Germinal center (tissue), 1 donor: Measurements from ENCODE around the gene STK38L.

Experiments
- DNase-seq: peaks from one replicate; pipeline ENCODE4 v3.0.0; 2012; ENCODE audit warnings: mixed read lengths, low spot score

The STK38L gene

DNA sequence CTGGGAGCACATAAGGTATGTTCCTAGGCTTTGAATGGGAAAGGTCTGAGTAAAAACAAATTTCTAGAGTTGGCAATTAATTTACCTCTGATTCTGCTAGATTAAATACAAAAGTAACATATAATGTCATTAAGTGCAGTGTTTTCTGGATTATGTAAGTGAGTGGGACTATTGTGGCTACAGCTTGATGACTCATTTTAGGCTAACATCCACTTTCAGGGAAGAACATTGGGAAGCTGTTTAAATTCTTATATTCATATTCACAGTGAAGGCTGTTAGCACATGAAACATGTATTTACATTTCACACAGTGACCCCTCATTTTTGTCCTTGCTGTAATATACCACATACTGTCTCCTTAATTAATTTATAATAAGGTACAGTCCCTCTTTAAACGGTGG lies 75.3 kb downstream of the STK38L start:
- DNase-seq = no peak

DNA sequence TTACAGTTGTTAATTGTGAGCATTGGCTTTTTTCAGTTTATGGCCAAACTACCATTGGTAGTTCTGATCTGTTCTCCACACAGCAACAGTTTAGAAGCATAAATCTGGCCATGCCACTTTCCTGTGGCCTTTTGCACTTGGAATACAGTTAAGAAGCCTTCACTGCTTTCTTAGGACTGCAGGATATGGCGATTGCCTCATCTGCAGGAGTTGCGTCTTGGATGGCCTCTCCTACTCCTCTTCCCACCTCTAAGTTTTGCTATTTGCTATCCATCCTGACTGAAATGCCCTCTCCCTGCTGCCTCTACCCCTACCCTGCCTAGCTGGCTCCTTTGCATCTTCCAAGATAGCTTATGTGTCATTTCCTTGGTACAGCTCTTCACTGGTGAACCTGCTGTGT lies 75.8 kb downstream of the STK38L start:
- DNase-seq = no peak

DNA sequence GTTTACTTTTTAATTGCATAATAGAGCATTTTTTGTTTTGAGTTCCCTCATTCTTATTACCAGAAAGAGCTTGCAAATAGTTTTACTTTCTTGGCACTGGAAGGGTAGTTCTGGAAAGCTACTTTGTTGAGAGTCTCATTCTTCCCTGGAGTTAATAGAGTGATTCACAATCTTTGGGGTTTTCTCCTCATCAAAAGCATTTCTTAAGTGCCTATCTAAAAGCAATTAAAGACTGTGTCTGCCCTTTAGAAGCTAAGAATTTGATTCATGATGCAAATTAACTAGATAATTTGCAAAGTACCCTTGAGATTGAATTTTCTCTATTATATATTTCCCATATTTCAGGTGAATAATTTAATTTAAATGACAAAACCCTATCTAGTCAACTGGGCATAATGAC lies 80.4 kb downstream of the STK38L start:
- DNase-seq = no peak

DNA sequence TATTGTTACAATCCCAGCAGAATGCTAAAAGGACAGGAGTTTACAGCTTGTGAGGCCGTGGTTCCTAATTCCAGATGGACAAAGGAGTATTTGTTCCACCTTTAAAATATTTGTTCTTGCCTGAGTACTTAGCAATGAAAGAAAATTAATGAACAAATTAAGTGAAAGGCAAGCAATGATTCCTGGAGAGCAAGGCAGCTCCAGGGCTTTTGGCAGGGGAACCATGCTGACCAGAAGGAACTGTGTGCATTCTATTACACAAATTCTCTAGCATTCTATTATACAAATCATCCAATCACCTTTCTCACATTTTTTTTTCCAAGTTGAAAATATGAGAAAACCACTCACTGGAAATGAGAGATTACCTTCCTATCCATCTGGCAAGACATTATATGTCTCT lies 86.8 kb downstream of the STK38L start:
- DNase-seq = no peak

DNA sequence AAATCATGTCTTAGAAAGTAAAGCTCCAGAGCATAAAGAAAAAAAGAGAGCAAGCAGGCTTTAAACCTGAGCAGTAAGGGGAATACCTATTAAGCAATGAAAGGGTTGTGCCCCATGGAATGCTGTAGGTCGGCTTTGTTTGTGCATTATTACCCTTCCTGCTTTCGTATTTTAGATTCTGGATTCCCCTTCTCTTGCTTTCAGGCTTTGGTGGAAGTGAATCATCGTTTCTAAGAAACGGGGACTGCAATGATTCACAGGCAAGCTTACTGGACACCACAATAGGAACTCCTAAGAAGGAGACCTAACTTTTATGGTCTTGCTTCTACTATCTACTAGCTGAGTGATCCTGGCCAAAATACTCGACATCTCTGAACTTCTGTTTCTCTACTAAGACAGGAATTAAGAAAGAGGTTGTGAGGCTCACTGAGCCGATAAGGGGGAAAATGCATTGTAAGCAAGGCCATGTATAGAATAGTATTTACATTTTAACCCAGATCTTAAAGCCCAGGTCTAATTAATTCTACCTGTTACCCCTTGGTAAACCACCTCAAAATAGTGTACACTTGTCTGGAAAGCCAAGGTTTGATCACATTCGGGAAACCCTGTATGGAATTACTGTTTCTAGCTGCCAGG lies 87.3 kb downstream of the STK38L start:
- no peak for DNase-seq

DNA sequence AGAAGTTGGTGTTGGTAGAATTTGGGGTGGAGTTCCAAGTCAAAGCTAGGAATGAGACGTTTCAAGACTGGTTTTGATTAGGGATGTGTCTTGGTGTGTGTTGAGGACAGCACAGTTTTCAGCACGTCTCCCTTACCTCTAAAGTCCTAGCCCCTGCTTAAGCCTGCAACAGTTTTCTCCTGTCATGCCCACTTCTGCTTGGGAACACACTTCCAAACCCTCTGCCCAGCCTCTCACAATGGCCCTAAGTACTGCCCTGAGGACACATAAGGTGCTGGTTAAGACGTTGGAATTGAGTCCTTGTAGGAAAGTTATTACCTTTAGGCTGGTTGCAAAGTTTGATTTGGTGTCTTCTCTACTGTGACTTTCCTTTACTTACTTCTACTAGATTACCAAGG lies 87.8 kb downstream of the STK38L start:
- no peak for DNase-seq

DNA sequence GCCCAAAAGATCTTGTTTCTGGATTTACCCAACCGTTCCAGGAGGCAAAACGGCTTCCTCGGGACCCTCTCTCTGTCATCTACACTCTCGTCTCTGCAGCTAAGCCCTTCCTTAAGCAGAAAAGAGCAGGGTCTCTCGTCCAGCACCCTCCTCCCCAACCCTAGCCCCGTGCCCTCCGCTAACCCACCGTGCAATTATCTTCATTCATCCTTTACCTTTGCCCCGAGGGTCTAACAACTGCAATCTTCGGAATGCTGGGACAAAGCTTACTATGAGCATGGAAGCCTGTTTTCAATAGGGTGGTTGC lies 88.3 kb downstream of the STK38L start:
- DNase-seq = no peak

DNA sequence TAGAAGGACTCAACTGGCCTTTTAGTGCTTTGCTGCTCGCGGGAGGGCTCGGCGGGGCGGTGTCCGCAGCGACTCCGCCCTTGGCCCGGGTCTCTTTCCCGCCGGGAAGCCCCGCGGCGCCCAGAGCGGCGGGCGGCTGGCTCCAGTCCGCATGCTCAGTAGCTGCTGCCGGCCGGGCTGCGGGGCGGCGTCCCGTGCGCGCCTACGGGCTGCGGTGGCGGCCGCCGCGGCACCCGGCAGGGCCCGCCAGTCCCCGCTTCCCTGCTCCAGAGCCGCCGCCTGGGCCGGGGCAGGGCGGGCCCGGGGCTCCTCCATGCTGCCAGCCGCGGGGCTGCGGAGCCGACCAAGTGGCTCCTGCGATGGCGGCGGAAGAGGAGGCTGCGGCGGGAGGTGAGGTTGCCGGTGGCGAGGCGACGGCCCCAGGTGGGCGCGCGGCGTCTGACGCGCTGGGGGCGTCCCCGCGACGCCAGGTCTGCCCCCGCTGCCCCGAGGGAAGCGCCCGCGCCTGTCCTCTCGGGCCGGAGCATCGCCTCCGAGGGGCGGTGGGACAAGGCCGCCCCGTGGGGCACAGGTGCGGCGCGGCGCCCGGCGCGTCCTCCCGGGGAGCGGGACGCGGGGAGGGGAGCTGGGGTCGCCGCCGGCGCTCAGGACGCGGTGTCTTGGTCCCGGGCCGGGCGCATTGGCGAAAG lies 88.8 kb downstream of the STK38L start, which contains the start of gene BMAL2:
TSS of gene BMAL2 (plus strand) at position 123 of the 689 bp plus-strand sequence. CDS start at position 360, 237 bp downstream.
- DNase-seq = peak; percentile 70

DNA sequence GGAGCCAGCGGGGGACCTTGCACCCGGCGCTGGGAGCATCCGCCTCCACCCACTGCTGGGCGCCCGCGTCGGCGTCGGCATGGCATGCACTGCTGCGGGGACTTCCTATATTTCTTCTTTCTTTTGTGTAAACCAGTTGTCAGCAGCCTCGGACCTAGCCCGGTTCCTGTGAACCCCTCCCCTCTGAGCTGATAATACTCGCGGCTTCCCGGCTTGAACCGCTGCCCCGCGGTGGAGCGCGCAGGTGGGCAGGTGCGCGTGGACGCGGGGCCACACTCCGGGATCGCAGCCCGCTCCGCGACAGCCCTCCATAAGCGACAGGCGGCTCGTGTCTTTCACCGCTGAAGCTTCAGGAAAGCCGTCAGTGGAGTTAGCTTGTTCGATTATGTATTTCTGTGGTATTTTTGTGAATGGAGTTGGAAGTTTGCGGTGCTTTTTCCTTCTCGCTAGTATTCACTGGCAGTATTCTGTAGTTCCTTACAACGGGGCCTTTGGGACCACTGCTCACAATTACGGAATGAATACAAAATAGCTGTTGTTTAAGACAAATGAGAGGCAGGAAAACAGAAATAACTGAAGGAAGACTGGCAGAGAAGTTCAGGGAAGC lies 89.4 kb downstream of the STK38L start:
- DNase-seq = peak; percentile 65

DNA sequence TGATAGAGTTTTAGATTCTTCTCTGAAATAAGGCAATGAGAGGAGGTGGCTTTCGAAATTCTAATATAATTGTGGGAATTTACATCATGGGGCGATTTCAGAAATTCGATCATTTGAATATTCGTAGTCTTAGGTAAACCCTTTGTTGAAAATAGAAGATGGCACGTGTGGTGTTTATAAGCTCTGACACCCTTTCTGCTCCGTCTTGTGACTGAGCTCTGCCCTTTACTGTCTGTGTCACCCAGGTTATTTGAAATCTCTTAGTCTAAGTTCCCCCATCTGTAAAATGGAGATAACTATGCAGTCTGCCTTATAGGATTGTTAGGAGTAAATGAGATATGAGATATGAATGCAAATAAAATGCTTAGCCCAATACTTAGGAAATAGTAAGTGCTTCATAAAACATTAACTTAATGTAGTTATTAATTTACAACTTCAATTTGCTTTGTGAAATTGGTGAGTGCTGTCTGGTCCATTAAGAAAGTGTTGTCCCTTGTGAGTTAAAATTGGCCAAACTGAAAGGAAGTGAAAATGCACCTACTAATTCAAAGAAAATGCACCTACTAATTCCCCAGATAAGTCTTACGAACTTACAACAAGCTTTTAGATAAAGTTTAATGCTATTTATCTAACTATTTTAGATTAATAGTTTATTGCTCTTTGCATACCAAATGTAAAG lies 90.1 kb downstream of the STK38L start:
- peak; percentile 14 for DNase-seq

DNA sequence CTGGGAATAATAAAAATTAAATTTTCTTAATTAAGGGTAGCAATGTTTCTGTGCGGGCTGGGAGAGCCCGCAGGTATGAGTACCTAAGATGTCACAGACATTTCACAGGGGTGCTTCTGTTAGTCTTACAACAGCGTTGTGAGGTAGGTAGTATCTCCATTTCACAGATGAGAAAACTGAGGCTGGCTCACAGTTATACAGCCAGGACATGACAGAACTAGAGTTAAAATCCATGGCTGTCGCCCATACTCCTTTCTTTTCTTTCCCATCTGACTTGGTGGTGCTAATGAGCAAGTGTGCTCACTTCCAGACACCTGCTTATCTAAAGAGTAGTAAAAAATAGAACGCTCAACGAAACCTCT lies 90.6 kb downstream of the STK38L start:
- no peak for DNase-seq

DNA sequence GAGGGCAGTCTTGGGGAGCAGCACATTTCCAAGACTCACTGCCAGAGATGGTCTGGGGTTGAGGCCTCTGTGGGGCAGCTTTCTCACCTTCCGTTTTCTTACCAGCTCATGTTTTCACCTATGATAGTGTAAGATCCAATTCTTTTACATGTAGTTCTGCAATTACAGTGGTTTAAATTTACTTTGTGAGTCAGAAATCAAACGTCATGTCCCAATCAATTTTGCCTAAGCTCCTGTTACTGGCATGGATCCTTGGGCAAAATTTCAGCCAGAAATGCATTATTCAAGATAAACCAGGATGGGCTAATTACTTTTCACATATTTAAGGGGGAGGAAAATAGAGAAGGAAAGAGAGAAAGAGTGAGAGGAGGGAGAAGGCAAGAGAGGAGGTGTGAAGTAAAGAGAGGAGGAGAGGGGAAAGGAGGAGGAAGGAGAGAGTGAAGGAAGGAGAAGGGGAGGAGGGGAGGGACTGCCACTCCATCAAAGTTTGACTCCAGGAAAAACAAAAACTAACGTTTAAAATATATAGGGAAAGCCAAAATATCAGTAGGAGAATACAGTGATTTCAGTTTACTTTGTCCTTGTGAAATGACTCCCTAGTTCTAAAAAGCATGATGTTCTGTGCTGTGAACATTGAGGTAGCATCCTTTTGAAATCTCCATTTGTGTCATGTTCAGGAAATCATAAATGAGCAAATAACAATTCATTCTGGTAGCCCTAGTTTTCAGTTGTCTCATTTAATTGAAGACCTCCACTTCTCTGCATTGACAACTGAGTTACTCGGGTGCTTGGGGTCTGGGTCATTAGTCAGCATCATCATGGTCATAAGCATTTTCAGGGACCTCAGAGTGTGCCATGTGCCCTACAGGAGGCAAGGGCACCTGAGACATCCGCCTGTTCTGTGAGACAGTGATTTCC lies 91.5 kb downstream of the STK38L start:
- no peak for DNase-seq

DNA sequence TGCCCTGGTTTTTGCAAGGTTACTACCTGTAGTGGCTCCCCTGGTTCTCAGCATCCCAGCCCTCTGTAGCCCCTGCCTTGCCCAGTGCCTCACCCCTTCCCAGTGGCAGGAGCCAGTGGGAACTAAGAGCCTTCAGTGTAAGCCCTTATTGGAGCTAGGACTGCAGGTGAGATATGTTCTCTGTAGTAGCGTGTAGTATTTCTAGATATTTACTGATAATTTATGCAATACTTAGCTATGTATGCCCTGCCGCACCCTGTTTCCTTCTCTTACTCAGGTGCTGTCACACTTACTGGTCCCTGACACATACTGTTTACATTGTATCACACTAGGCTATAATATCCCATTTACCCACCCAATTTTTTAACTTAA lies 92.2 kb downstream of the STK38L start:
- DNase-seq = no peak

DNA sequence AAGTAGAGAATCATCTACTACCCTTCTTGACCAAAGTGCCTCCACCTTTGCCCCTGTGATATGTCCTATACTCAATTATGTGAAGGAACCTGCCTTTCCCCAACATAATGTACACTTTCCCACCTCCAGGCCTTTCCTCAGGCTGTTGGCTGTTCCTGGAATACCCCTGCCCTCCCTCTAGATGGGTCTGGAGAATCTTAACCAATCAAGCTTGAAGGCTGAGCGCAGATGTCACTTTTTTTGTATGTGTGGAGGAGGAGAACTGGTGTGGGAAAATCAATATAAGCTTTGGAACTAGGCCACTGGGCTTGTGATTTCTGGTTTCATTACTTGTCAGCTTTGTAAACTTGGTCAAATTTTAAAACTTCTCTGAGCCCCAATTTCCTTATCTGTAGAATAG lies 93.3 kb downstream of the STK38L start:
- DNase-seq = no peak

DNA sequence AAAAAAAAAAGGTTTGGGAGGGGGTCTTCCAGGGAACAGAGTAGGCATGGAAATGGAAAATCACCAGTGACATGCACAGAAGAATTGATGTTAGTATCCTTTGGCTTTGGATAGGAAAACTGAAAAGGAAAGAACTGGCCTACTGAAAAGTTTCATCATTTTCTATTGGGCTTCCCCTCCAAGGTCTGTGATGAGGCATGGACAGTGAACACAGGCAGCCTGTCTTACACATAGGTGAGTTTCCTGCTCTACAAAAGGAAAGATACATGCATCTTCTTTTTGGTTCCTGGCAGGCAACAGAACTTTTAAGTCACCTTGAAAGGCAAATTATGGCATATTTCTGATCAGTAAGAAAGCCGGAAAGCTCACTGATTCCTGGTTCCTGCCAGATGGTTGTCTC lies 94.4 kb downstream of the STK38L start:
- DNase-seq = no peak

DNA sequence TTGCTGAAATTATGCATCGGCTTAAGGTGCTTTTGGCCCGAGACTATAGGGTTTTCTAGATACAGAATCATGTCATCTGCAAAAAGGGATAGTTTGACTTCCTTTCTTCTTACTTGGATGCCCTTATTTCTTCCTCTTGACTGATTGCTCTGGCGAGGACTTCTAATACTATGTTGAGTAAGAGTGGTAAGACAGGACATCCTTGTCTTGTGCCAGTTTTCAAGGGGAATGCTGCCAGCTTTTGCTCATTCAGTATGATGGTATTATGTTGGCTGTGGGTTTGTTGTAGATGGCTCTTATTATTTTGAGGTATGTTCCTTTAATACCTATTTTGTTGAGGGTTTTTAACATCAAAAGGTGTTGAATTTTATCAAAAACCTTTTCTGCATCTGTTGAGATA lies 96.9 kb downstream of the STK38L start:
- no peak for DNase-seq

DNA sequence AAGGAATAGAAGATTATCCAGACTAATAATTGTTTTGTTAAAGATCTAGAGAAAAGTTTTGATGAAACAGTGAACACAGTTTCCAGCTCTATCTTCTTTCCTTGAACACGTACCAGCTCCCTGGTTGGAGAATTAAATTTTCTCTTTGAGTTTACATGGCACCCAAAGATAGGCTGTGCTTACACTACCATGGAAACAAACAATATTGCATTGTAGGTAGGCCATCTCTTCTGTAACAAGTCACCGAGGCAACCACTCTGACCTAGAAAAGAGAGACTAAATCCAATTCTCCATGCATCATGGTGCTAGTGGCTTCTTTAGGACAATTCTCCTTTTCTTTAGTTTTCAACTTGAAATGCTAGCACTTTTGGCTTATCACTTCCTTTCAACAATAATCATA lies 98.5 kb downstream of the STK38L start:
- no peak for DNase-seq

DNA sequence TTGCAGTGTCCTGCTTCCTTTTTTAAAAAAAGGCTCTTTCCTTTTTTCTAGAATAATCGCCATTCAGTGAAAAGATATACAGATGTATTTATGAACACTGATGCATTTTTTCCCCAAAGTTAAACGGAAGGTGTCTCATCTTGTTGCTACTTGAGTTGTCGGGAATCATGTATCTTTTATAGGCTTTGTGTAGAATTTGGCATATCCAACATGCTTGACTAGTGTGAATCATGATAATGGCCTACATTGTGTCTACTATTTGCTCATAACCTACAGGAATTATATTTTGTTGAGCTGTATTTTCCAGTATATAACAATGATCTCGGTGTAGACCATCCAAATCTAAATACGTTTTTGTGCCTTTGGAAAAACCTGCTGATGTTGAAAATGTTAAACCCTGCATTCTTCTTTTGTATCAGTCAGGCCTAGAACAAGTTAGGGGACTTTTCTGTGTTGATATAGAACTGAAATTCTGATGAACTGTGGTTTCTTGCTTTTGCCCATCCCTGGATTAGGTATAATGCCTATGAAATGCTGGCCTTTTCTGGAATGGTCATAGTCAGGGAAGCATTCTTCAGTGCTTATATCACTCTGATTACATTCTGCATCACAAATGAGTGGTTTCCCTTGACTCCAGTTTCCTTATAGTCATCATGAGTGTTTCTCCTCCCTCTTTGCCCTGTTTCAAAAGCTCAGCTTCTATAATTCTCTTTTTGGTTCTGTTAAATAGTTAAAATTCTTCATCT lies 99.3 kb downstream of the STK38L start:
- no peak for DNase-seq

DNA sequence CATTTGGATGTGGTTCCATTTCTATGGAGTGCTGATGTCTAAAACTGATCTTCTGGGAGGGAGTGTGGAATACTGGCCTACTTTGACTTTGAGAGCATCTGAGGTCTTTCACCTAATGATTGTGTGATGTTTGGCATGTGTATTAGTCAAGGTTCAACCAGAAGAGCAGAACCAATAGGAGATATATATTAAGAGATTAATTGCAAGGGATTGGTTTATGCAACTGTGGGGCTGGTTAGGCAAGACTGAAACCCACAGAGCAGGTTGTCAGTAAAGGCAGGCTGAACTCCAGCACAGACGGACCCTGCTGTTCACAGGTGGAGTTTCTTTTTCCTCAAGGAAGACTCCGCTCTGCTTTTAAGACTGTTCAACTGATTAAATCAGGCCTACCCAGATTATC lies 100.2 kb downstream of the STK38L start:
- no peak for DNase-seq

DNA sequence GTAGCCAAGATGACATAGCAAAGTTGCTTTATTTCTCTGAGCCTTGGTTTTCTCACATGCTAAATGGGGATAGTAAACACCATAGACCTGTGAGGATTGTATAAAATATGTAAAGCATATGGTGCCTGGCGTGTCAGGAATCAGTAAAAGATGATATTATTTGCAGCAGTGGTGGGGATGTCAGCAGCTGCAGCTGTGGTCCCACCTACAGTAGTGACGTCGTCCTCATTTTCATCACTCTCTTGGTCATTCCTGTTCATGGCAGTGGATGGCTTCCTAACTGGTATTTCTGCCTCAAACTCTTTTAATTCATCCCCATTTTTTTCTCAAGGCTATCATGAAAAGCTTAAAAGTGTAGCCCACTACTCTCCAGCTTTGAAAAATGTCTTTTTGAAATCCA lies 100.7 kb downstream of the STK38L start:
- DNase-seq = no peak

DNA sequence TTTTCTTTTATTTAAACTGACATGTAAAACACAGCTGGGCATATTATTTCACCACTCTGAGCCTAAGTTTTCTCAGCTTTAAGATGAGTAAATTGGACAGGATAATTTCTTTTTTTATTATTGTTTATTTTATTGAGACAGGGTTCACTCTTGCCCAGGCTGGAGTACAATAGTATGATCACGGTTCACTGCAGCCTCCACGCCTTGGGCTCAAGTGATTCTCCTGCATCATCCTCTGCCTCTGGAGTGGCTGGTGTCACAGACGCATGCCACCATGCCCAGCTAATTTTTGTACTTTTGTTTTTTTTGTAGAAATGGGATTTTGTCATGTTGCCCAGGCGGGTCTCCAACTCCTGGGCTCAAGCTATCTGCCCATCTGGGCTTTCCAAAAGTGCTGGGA lies 101.3 kb downstream of the STK38L start:
- no peak for DNase-seq

DNA sequence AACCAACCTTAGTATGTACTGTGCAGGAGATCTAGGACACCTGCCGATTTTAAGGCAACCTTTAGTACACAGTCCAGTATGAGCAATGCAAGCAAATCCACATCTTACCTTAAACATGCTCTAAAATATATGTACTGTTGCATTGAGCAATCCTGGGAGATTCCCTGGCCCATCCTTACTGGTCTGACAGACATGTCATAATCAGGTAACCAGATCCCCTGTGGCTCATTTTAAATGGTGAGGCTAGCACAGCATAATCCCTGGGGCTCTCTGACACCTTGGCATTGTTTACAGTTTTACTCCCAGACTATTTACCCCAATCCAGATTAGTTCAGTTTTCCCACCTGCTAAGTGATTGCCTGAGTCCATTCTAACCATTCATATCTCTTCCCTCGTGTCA lies 103.7 kb downstream of the STK38L start:
- DNase-seq = no peak
